CMK (cell line): Measurements from ENCODE around the gene PRR5.

Source experiments
- DNase-seq: peaks from one replicate; pipeline ENCODE4 v3.0.0-alpha.2; 2010; ENCODE audit warnings: low read depth

PRR5 gene

GRCh38 chr22:44718418-44718817 lies 16.4 kb downstream of the PRR5 start:
- DNase-seq: no peak

GRCh38 chr22:44719586-44720368 lies 17.8 kb downstream of the PRR5 start:
- no peak for DNase-seq

GRCh38 chr22:44721213-44721612 lies 19.2 kb downstream of the PRR5 start:
- DNase-seq: no peak

GRCh38 chr22:44722611-44723010 lies 20.6 kb downstream of the PRR5 start:
- no peak for DNase-seq

- no peak for DNase-seq
Measured at GRCh38 chr22:44723801-44724200, 21.8 kb downstream of the PRR5 start.

- DNase-seq: no peak
Measured at GRCh38 chr22:44724416-44724815, 22.4 kb downstream of the PRR5 start.

GRCh38 chr22:44724859-44725258 lies 22.9 kb downstream of the PRR5 start:
- DNase-seq: no peak

- no peak for DNase-seq
Measured at GRCh38 chr22:44726439-44726838, 24.4 kb downstream of the PRR5 start.

- no peak for DNase-seq
Measured at GRCh38 chr22:44727148-44727547, 25.1 kb downstream of the PRR5 start.

- no peak for DNase-seq
Measured at GRCh38 chr22:44727709-44728108, 25.7 kb downstream of the PRR5 start.

GRCh38 chr22:44728761-44729324 lies 26.8 kb downstream of the PRR5 start:
- no peak for DNase-seq

GRCh38 chr22:44729391-44730021 lies 27.5 kb downstream of the PRR5 start:
- DNase-seq: no peak

GRCh38 chr22:44730022-44730393 lies 28.0 kb downstream of the PRR5 start:
- DNase-seq: no peak

GRCh38 chr22:44730490-44731356 lies 28.7 kb downstream of the PRR5 start:
- DNase-seq: no peak

- no peak for DNase-seq
Measured at GRCh38 chr22:44731357-44731970, 29.5 kb downstream of the PRR5 start.

GRCh38 chr22:44732017-44732561 lies 30.1 kb downstream of the PRR5 start:
- no peak for DNase-seq

- DNase-seq: no peak
Measured at GRCh38 chr22:44732661-44733060, 30.7 kb downstream of the PRR5 start.

GRCh38 chr22:44733426-44734106 lies 31.6 kb downstream of the PRR5 start:
- no peak for DNase-seq

- no peak for DNase-seq
Measured at GRCh38 chr22:44734278-44734677, 32.3 kb downstream of the PRR5 start.

GRCh38 chr22:44734801-44735517 lies 33.0 kb downstream of the PRR5 start:
- DNase-seq: no peak
